Hippocampal formation (tissue), 2 donors: ENCODE data around the gene SNX20.
A peak's percentile ranks its signal among the peaks of the same experiment; 100 is the strongest.

Source experiments
- DNase-seq, 2 donors: peaks; one replicate each; lab custom pipeline; 2025; lab: John Stamatoyannopoulos, UW

The SNX20 gene

GRCh38 chr16:50704245-50704644 lies 23.1 kb upstream of the SNX20 start:
- DNase-seq, result no peak

- DNase-seq, result no peak
These were observed 21.6 kb upstream of the SNX20 start for GRCh38 chr16:50702725-50703124.

- DNase-seq, result no peak
These were observed 18.4 kb upstream of the SNX20 start for GRCh38 chr16:50699326-50700159.

- DNase-seq, result peak in 1 of 2 donors; percentile 43
These were observed 17.0 kb upstream of the SNX20 start for GRCh38 chr16:50697881-50698767.

DNA sequence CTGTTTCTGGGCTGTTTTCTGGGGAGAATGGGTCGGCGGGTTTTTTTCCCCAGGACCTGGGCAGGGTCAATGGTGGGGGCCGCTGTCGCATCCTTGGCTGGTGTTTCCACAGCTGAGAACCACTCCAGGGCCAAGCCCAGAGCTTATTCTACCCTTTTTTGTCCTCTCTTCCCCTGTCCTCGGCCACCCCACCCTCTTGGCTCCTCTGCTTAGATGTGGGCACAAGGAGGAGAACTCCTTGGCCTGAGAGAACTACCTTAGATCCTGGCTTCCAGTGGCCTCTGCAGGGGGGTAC lies 16.3 kb upstream of the SNX20 start:
- no peak for DNase-seq

DNA sequence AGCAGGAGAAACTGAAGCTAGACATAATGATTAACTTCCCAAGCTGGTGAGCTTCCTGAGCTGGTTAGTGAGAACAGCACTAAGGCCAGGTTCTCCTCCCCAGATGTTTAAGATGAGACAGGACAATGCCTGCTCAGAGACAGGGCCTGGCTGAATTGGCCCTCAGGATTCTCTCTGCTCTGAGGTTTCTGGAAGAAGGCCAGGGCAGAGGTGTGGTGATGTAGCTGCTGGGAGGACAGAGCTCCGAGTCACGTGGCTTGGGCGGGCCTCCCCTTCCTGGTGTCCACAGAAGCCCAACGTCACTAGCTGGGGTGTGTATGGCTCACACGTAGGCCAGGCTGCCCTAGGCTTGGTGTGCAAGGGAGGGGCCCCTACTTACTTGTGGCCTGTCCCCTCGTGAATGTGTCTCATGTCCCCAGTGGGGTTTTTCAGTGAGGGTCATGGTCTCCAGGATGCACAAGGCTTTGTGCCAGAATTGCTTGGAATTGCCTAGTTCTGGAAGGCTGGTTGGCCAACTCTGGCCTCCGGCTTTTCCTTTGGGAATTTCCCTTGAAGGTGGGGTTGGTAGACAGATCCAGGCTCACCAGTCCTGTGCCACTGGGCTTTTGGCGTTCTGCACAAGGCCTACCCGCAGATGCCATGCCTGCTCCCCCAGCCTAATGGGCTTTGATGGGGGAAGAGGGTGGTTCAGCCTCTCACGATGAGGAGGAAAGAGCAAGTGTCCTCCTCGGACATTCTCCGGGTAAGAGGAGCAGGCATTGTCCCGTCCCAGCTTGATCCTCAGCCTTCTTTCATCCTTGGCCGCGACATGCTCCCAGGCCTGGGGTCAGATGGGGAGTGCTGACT lies 15.7 kb upstream of the SNX20 start:
- no peak for DNase-seq

DNA sequence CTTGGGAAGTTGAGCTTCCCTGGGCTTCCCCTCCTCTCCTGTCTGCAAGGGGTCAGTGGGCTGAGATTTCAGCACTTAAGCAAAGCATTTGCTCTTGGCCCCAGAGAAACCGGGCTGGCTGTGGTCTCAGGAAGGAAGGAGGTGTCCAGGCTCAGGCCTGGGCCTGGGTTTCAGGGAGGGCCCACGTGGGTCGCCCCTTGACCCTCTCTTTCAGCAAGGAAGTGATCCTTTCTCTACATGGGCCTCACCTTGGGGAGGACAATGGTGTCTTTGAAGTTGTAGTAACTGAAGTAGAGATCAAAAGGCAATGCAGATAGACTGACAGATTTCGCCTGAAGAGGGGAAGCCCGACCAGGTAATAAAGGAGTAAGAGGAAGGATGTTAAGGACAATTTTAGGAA lies 15.0 kb upstream of the SNX20 start:
- no peak for DNase-seq

GRCh38 chr16:50695017-50696000 lies 14.2 kb upstream of the SNX20 start:
- peak in 1 of 2 donors; percentile 14 for DNase-seq

- DNase-seq, result no peak
These were observed 13.1 kb upstream of the SNX20 start for GRCh38 chr16:50694206-50694605.

- no peak for DNase-seq
These were observed 12.1 kb upstream of the SNX20 start, which contains the start of gene NOD2 for GRCh38 chr16:50692999-50693781. Gene NOD2 (plus strand): TSS chr16:50693606. CDS start chr16:50699496, 5,890 bp downstream.

- DNase-seq, result no peak
These were observed 11.5 kb upstream of the SNX20 start for GRCh38 chr16:50692644-50692998.

DNA sequence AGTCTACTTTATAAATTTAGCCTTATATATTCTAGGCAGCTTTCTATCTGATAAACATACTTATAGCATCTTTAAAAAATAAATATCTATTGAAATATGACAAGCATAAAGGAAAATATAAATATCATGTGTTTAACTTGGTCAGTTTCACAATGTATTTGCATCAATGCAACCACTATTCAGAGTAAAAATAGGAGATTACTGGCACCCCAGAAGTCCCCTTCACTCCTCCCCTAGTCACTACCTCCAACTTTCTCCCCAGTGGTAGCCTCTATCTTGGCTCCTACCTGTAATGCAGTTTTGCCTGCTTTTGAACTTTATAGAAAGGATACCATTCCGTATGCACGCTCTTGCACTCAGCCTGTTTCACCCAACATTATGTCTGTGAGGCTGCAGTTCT lies 9.1 kb upstream of the SNX20 start:
- no peak for DNase-seq

- DNase-seq, result no peak
These were observed 7.8 kb upstream of the SNX20 start for GRCh38 chr16:50688867-50689266.

DNA sequence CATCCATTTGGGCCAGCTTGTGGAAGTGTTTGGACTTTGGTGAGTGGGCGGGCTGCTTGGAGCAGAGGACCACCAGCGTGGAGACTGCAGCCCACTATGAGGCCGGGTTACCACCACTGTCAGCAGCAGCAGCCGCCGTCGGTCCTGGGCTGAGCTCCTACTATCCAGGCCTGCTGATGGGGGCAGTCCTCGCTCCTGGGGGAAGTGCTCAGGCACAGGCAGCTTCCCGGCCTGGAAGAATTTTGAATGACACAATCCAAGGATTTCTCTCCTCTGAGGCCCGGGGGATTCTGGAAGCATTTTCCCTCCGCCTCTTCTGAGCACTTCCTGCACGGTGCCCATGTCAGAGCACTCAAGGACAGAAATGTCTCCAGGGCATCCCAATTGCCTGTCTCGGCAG lies 7.0 kb upstream of the SNX20 start:
- DNase-seq, result no peak

DNA sequence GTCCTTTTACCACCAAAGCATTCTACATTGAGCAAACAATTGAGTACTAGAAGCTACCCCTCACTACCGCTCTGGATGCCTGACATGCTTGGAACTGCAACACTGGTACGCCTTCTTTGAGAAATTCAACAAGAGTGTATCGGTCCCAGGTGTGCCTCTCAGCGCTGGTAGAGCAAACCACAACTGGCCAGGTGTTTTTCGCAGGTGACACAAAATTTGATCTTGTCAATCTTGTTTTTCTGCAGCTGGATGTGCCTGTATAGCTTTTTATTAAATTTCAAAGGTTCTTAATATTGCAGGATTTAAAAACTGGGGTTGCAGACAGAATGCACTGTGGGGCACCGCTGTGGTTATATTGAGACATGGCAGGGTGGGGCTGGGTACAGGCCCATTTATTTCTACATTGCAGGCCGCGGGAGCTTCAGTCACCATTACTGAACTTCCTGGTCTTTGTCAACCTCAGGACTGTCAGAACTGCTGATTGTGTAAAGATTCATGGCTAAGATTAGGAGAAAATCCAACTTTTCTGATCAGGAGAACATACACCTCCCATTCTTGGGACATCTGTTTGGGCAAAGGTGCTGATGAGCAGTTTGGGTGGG lies 4.5 kb upstream of the SNX20 start:
- DNase-seq, result no peak

GRCh38 chr16:50684823-50685461 lies 3.8 kb upstream of the SNX20 start:
- DNase-seq, result no peak

DNA sequence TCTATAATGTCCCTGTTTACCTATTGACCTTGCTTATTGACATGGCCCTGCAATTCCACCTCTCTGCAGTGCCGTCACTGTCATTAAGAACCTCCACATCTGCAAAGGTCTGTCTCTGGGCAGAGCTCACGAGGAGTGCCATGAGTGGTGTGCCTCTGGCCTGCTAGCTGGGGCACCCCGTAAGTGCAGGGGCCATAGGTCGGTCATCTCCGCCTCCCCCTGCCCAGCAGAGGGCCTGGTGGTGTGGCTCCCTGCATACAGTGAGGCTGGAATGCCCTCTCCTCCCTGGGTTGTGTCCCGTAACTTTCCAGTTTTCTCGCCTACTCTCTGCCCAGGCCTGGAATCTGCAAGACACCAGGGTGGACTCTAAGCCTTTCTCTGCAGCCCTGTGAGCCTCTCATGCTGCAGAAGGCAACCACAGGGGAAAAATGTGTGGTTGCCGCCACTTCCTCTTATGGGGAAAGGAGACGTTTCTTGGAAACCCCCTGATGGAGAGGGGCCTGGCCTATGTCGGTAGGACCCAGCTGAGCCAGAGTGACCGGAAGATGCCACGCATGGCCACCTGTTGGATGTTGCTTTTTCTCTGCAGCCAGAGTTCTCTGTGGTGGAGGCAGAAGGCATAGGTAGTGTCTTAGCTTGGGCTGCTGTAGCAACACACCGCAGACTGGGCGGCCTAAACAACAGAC lies 2.7 kb upstream of the SNX20 start:
- no peak for DNase-seq

- DNase-seq, result no peak
These were observed 587 bp downstream of the SNX20 start for GRCh38 chr16:50680556-50680893.
